WTC11 (cell line): Measurements from ENCODE around the gene C13orf46. TPM values are rescaled to one million over a fixed set of nuclear protein-coding genes. Genes with fewer than 3 reads are reported as not detected.

ENCODE experiments used
- ATAC-seq: fragments of 200-7000 bp; cut with Tn5 transposase; 2 replicates; pipeline ENCODE4 v1.10.0; 2021; ENCODE audit warnings: mild to moderate bottlenecking, moderate library complexity
- CTCF ChIA-PET: fragments of 300-600 bp; sonication (Branson Sonifier 250); formaldehyde crosslinking; loops from one replicate; lab custom pipeline; 2021; ENCODE audit warnings: antibody characterized with exemption; lab: Charles Lee
- POLR2A ChIA-PET: fragments of 350-600 bp; sonication (Branson Sonifier 250); formaldehyde crosslinking; loops from one replicate; lab custom pipeline; 2021; ENCODE audit warnings: antibody characterized with exemption; lab: Charles Lee
- DNase-seq: peaks from one replicate; pipeline ENCODE4 v3.0.0; 2021; ENCODE audit warnings: low spot score
- H3K27ac Mint-ChIP-seq: 2 replicates; pipeline ENCODE4 v1.8.0; 2021; ENCODE audit warnings: mixed read lengths
- H3K27me3 Mint-ChIP-seq: 2 replicates; pipeline ENCODE4 v1.8.0; 2021; ENCODE audit warnings: low read depth, mild to moderate bottlenecking, moderate library complexity, mixed read lengths
- H3K36me3 Mint-ChIP-seq: 2 replicates; pipeline ENCODE4 v1.8.0; 2021; ENCODE audit warnings: mixed read lengths
- H3K4me1 Mint-ChIP-seq: 2 replicates; pipeline ENCODE4 v1.8.0; 2022; ENCODE audit warnings: mixed read lengths
- H3K4me3 Mint-ChIP-seq: 2 replicates; pipeline ENCODE4 v1.8.0; 2021; ENCODE audit warnings: mild to moderate bottlenecking, moderate library complexity, mixed read lengths
- H3K9me3 Mint-ChIP-seq: 2 replicates; pipeline ENCODE4 v1.8.0; 2021; ENCODE audit warnings: mixed read lengths
- ESRRA ChIP-seq: sonication (generic); formaldehyde crosslinking; IDR thresholded peaks from 2 replicates; pipeline ENCODE4 v1.8.1; 2022; ENCODE audit warnings: mild to moderate bottlenecking, missing genetic modification reagents, borderline replicate concordance
- FOXK1 ChIP-seq: sonication (generic); formaldehyde crosslinking; IDR thresholded peaks from 2 replicates; pipeline ENCODE4 v1.8.0; 2022; ENCODE audit warnings: mild to moderate bottlenecking, moderate library complexity, missing genetic modification reagents
- IRF2 ChIP-seq: sonication (generic); formaldehyde crosslinking; IDR thresholded peaks from 2 replicates; pipeline ENCODE4 v1.8.0; 2022; ENCODE audit warnings: low read depth, missing genetic modification reagents, borderline replicate concordance
- NR1H2 ChIP-seq: sonication (generic); formaldehyde crosslinking; IDR thresholded peaks from 2 replicates; pipeline ENCODE4 v1.9.0; 2021; ENCODE audit warnings: mild to moderate bottlenecking, moderate library complexity, missing genetic modification reagents
- NR2C2 ChIP-seq: sonication (generic); formaldehyde crosslinking; IDR thresholded peaks from 2 replicates; pipeline ENCODE4 v1.8.0; 2022; ENCODE audit warnings: mild to moderate bottlenecking, missing genetic modification reagents
- RELA ChIP-seq: sonication (generic); formaldehyde crosslinking; IDR thresholded peaks from 2 replicates; pipeline ENCODE4 v1.8.1; 2022; ENCODE audit warnings: missing genetic modification reagents, mild to moderate bottlenecking, borderline replicate concordance
- TCF7 ChIP-seq: sonication (generic); formaldehyde crosslinking; IDR thresholded peaks from 2 replicates; pipeline ENCODE4 v1.8.0; 2022; ENCODE audit warnings: mild to moderate bottlenecking, low read depth, missing genetic modification reagents, moderate library complexity
- TP53 ChIP-seq: sonication (generic); formaldehyde crosslinking; IDR thresholded peaks from 2 replicates; pipeline ENCODE4 v1.8.1; 2023; ENCODE audit warnings: mild to moderate bottlenecking, missing genetic modification reagents
- ZBTB21 ChIP-seq: sonication (generic); formaldehyde crosslinking; IDR thresholded peaks from 2 replicates; pipeline ENCODE4 v1.8.1; 2023; ENCODE audit warnings: mild to moderate bottlenecking, missing genetic modification reagents, borderline replicate concordance
- ZNF121 ChIP-seq: sonication (generic); formaldehyde crosslinking; IDR thresholded peaks from 2 replicates; pipeline ENCODE4 v1.8.0; 2023; ENCODE audit warnings: missing genetic modification reagents
- ZNF219 ChIP-seq: sonication (generic); formaldehyde crosslinking; IDR thresholded peaks from 2 replicates; pipeline ENCODE4 v1.8.0; 2023; ENCODE audit warnings: missing genetic modification reagents, mild to moderate bottlenecking, borderline replicate concordance
- ZNF281 ChIP-seq: sonication (generic); formaldehyde crosslinking; IDR thresholded peaks from 2 replicates; pipeline ENCODE4 v1.8.0; 2023; ENCODE audit warnings: mild to moderate bottlenecking, missing genetic modification reagents
- ZNF532 ChIP-seq: fragments of 250-450 bp; sonication (Bioruptor Pico); IDR thresholded peaks from 2 replicates; pipeline ENCODE4 v1.9.0; 2021; ENCODE audit warnings: mild to moderate bottlenecking, borderline replicate concordance
- ZNF671 ChIP-seq: fragments of 250-450 bp; sonication (Bioruptor Pico); IDR thresholded peaks from 2 replicates; pipeline ENCODE4 v1.8.0; 2021; ENCODE audit warnings: mild to moderate bottlenecking
- total RNA-seq: library from RNA; stranded (reverse); gene quantifications from 3 replicates; pipeline ENCODE4 v1.2.3, GENCODE V29; 2021
- TF ChIP-seq, protein P1 (sequence below): fragments of 250-450 bp; sonication (Bioruptor Pico); IDR thresholded peaks from 2 replicates; pipeline ENCODE4 v1.8.0; 2021; ENCODE audit warnings: mild to moderate bottlenecking
- TF ChIP-seq, protein P2 (sequence below): sonication (generic); formaldehyde crosslinking; IDR thresholded peaks from 2 replicates; pipeline ENCODE4 v1.8.0; 2022; ENCODE audit warnings: missing genetic modification reagents
- TF ChIP-seq, protein P3 (sequence below): fragments of 200-600 bp; IDR thresholded peaks from 2 replicates; pipeline ENCODE4 v1.8.0; 2022; ENCODE audit warnings: antibody characterized with exemption
- TF ChIP-seq, protein P4 (sequence below): sonication (generic); formaldehyde crosslinking; conservative IDR thresholded peaks from 2 replicates; pipeline ENCODE4 v1.8.1; 2023; ENCODE audit warnings: mild to moderate bottlenecking, low read depth, missing genetic modification reagents, moderate library complexity
- TF ChIP-seq, protein P5 (sequence below): sonication (generic); formaldehyde crosslinking; IDR thresholded peaks from 2 replicates; pipeline ENCODE4 v1.8.0; 2022; ENCODE audit warnings: mild to moderate bottlenecking, missing genetic modification reagents
- TF ChIP-seq, protein P6 (sequence below): sonication (generic); formaldehyde crosslinking; conservative IDR thresholded peaks from 2 replicates; pipeline ENCODE4 v1.8.1; 2022; ENCODE audit warnings: mild to moderate bottlenecking, missing genetic modification reagents

Gene C13orf46
- total RNA-seq, 1 experiment from 2014 or later, result 0.50 TPM

DNA sequence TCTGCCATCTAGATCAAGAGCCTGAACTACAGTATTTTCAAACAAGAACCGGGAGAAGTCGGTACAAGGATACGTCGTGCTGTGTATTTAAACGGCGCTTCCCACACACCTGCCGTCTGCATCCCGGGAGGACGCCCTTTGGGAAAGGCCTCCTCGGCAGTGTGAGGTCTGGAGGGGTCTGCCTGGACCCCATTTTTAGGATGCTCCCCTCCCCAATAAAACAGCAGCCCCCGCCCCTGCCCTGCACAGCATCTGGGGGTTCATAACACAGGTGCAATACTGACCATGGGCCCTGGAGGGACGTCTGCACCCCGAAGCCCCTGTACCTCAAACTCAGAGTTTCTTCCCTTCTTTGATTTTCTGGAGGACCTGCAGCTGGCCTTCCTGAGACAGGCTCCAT is 4.1 kb upstream of the C13orf46 start:
- Mint-ChIP-seq H3K36me3 (peaks cover 22% of the 10 kb centered on the region), H3K4me1 (no peaks in the 10 kb centered on the region), H3K9me3 (peaks cover 7% of the 10 kb centered on the region), H3K27me3 (no peaks in the 10 kb centered on the region), H3K27ac (no peak overlapping the region), H3K4me3 (no peak overlapping the region)
- ATAC-seq (no peak), DNase-seq (peak; percentile 4)
- no peak for TF ChIP-seq ZNF671 (CRISPR knock-in tag)
- no peak for TF ChIP-seq NR1H2
- no peak for TF ChIP-seq TCF7 (CRISPR knock-in tag)
- no peak for TF ChIP-seq FOXK1
- TF ChIP-seq TP53, result no peak
- TF ChIP-seq, protein P1, sequence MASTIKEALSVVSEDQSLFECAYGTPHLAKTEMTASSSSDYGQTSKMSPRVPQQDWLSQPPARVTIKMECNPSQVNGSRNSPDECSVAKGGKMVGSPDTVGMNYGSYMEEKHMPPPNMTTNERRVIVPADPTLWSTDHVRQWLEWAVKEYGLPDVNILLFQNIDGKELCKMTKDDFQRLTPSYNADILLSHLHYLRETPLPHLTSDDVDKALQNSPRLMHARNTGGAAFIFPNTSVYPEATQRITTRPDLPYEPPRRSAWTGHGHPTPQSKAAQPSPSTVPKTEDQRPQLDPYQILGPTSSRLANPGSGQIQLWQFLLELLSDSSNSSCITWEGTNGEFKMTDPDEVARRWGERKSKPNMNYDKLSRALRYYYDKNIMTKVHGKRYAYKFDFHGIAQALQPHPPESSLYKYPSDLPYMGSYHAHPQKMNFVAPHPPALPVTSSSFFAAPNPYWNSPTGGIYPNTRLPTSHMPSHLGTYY (CRISPR knock-in tag), result no peak
- TF ChIP-seq ZNF219 (CRISPR knock-in tag), result no peak
- no peak for TF ChIP-seq ESRRA (CRISPR knock-in tag)
- no peak for TF ChIP-seq ZBTB21 (CRISPR knock-in tag)
- TF ChIP-seq, protein P2, sequence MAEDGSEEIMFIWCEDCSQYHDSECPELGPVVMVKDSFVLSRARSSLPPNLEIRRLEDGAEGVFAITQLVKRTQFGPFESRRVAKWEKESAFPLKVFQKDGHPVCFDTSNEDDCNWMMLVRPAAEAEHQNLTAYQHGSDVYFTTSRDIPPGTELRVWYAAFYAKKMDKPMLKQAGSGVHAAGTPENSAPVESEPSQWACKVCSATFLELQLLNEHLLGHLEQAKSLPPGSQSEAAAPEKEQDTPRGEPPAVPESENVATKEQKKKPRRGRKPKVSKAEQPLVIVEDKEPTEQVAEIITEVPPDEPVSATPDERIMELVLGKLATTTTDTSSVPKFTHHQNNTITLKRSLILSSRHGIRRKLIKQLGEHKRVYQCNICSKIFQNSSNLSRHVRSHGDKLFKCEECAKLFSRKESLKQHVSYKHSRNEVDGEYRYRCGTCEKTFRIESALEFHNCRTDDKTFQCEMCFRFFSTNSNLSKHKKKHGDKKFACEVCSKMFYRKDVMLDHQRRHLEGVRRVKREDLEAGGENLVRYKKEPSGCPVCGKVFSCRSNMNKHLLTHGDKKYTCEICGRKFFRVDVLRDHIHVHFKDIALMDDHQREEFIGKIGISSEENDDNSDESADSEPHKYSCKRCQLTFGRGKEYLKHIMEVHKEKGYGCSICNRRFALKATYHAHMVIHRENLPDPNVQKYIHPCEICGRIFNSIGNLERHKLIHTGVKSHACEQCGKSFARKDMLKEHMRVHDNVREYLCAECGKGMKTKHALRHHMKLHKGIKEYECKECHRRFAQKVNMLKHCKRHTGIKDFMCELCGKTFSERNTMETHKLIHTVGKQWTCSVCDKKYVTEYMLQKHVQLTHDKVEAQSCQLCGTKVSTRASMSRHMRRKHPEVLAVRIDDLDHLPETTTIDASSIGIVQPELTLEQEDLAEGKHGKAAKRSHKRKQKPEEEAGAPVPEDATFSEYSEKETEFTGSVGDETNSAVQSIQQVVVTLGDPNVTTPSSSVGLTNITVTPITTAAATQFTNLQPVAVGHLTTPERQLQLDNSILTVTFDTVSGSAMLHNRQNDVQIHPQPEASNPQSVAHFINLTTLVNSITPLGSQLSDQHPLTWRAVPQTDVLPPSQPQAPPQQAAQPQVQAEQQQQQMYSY (CRISPR knock-in tag), result no peak
- TF ChIP-seq, protein P3, sequence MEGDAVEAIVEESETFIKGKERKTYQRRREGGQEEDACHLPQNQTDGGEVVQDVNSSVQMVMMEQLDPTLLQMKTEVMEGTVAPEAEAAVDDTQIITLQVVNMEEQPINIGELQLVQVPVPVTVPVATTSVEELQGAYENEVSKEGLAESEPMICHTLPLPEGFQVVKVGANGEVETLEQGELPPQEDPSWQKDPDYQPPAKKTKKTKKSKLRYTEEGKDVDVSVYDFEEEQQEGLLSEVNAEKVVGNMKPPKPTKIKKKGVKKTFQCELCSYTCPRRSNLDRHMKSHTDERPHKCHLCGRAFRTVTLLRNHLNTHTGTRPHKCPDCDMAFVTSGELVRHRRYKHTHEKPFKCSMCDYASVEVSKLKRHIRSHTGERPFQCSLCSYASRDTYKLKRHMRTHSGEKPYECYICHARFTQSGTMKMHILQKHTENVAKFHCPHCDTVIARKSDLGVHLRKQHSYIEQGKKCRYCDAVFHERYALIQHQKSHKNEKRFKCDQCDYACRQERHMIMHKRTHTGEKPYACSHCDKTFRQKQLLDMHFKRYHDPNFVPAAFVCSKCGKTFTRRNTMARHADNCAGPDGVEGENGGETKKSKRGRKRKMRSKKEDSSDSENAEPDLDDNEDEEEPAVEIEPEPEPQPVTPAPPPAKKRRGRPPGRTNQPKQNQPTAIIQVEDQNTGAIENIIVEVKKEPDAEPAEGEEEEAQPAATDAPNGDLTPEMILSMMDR, result no peak
- TF ChIP-seq IRF2 (CRISPR knock-in tag), result no peak
- TF ChIP-seq ZNF532 (CRISPR knock-in tag), result no peak
- TF ChIP-seq RELA (CRISPR knock-in tag), result no peak
- TF ChIP-seq, protein P4, sequence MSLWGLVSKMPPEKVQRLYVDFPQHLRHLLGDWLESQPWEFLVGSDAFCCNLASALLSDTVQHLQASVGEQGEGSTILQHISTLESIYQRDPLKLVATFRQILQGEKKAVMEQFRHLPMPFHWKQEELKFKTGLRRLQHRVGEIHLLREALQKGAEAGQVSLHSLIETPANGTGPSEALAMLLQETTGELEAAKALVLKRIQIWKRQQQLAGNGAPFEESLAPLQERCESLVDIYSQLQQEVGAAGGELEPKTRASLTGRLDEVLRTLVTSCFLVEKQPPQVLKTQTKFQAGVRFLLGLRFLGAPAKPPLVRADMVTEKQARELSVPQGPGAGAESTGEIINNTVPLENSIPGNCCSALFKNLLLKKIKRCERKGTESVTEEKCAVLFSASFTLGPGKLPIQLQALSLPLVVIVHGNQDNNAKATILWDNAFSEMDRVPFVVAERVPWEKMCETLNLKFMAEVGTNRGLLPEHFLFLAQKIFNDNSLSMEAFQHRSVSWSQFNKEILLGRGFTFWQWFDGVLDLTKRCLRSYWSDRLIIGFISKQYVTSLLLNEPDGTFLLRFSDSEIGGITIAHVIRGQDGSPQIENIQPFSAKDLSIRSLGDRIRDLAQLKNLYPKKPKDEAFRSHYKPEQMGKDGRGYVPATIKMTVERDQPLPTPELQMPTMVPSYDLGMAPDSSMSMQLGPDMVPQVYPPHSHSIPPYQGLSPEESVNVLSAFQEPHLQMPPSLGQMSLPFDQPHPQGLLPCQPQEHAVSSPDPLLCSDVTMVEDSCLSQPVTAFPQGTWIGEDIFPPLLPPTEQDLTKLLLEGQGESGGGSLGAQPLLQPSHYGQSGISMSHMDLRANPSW (CRISPR knock-in tag), result no peak
- TF ChIP-seq, protein P5, sequence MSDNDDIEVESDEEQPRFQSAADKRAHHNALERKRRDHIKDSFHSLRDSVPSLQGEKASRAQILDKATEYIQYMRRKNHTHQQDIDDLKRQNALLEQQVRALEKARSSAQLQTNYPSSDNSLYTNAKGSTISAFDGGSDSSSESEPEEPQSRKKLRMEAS, result no peak
- no peak for TF ChIP-seq ZNF281
- TF ChIP-seq, protein P6, sequence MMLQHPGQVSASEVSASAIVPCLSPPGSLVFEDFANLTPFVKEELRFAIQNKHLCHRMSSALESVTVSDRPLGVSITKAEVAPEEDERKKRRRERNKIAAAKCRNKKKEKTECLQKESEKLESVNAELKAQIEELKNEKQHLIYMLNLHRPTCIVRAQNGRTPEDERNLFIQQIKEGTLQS (CRISPR knock-in tag), result no peak
- TF ChIP-seq NR2C2 (CRISPR knock-in tag), result no peak
- TF ChIP-seq ZNF121 (CRISPR knock-in tag), result no peak
- POLR2A ChIA-PET, result no interaction called here
- CTCF ChIA-PET, result no interaction called here
